ENCODE data around the gene HECA.
"Not testable (repeated sequence)": the region's sequence is repeated elsewhere in the genome, so short reads cannot be mapped to it uniquely, and the experiment has no call there.

HECA gene

DNA sequence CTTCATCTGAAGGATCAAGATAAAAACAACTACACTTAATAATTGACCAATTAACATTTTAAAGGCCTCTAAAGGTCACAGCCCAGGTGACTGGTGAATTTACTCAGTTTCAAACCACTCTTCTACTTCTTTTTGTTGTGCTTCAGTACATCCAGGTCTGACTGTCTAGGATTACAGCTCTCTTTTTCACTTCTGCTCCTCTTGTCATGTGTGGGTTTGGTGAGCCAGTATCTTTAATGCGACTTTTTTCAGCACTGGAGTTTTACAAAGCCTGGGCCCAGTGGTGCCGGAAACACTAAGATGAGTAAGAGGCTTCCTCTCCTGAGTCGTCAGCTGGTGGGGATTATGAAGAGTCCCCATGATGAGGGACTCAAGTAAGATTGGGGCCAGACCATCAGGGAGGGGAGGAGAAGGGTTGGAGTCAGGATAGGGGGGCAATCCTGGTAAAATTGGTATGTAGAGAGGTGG is 27.0 kb downstream of the HECA start:
- DNase-seq: no peak

DNA sequence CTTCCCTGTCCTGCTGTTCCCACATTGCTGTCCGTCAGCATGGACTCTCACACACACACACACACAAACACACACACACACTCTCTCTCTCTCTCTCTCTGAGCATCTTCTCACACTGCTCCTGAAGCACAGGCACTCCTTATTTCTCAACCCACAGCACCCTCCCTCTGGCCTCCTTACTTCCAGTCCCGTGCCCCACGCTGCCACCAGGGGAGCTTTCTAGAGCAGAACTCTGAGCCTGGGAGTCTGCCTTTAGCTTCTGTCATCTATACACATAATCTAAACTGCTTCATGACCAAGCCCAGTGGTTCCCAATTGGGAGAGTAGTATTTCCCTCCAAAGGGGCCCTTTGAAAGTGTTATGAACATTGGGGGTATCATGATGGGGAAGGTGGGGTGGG is 29.1 kb downstream of the HECA start:
- DNase-seq: no peak

DNA sequence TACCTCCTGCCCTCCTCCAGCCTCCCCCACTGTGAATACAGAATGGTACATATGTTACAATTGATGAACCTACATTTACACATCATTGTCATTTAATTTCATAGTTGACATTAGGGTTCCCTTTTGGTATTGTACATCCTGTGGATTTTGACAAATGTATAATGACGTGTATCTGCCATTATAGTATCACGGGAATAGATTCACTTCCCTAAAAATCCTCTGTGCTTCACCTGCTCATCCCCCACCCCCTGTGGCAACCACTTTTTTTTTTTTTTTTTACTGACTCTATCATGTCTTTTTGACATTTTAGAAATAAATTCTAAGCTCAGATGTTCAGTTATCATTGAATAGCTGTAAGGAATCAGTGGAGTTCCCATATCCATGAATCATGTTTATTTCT is 30.4 kb downstream of the HECA start:
- no peak for DNase-seq

GRCh38 chr6:139166238-139166955 is 31.5 kb downstream of the HECA start:
- no peak for DNase-seq

- DNase-seq: no peak
Observed at GRCh38 chr6:139166956-139167313, 32.1 kb downstream of the HECA start.

DNA sequence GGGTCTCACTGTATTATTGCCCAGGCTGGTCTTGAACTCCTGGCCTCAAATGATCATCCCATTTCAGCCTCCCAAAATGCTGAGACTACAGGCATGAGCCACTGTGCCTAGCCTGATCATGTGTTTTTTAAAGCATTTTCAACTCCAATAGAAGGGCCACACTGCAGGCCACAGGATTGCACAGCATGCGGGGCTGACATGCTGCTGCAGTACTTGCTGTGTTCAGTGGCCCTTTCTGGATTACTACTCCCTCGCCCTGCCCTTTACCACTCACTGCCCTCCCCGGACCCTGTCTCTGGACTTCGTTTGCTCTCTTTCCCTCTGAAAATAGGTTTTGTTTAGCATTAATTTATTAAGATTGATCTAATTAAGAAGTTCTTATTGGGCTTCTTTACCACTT is 37.3 kb downstream of the HECA start:
- DNase-seq: no peak

GRCh38 chr6:139172567-139172966 is 37.7 kb downstream of the HECA start:
- DNase-seq: no peak

GRCh38 chr6:139173172-139173571 is 38.3 kb downstream of the HECA start:
- DNase-seq: no peak

DNA sequence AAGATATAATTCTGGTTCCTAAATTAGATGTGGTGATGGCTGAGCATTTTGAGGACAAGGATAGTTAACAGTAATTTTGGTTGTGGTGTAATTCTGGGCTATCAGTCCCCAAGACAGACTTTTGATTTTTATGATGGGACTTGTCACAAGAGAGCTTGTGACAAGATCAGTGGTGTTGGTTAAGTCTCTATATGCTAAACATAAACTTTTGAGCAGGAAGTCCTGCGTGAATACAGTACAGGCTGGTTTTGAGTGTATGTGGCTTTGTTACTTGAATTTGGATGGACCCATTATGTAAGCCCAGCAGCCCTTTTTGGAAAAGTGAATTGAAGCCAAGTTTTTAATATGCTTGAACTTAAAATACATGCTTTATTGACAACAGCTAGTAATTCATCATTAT is 38.9 kb downstream of the HECA start:
- no peak for DNase-seq

DNA sequence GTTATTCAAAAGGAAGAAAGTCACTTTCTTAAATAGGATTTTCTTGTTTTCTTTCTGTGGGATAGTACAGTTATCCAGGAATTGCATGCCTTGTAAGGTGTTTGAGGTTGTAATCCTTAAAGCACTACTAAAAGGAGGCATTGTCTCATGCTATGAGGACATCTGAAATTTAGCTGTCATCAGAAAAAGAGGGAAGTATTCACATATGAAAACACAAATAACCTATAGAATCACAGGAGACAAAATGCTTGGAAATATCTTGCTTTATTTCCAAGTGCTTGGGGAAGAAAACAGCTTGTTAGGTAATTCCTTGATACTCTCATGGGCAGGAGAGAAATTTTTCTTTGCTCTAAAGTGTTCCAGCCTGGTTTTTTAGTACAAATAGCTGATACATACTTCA is 40.1 kb downstream of the HECA start:
- no peak for DNase-seq

DNA sequence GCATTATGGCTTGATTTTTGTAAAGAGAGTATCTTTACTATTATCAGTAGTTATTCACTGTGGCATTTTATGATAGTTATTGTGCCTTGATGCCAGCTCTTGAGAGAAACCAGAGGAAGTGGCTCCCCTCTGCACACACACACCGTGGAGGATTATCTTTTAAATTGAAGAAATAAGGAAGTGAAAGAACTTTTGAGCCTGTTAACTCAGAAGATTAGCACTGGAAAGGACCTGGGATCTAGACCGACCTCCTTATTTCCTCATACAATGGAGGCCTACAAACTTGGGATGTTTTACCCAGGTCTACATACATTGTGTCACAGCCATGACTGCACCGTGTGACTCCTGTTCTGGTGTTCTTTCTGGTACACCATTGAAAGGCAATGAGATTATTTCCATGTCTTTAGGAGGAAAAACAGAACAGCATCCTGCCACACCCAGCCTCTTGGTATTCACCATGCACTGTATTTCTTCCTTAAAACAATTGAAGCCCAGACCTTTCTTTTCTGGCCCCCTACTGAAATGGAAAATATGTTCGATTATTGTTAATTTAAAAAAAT is 40.6 kb downstream of the HECA start:
- DNase-seq: no peak

DNA sequence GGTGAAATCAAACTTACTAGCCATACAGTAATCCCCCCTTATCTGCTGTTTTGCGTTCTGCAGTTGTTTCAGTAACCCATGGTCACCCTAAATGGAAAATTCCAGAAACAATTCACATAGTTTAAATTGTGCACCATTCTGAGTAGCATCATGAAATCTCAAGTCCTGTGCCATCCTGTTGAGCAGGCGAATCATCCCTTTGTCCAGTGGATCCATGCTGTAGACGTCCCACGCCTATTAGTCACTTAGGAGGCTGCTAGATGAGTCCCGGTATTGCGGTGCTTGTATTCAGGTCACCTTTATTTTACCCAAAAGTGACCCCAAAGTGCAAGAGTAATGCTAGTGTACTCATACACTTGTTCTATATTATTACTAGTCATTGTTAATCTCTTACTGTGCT is 46.4 kb downstream of the HECA start:
- no peak for DNase-seq

DNA sequence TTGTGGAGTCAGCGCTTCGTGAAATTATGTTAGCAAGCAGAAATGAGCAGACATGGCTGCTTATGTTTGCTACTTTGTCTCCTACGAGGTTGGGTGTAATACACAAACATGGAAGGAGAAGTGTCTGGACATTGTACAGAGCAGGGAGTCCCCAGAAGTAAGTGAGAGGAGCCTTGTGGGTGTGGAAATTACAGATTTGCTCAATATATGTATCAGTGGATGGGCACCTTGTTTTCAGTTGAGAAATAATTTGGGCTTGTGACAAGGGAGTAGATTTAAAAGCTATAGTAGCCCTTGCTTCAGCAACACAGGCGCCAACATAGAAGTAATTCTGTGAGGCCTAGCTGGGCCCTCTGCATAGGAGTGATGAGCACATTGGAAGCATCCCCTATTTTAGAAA is 49.2 kb downstream of the HECA start:
- DNase-seq: no peak

DNA sequence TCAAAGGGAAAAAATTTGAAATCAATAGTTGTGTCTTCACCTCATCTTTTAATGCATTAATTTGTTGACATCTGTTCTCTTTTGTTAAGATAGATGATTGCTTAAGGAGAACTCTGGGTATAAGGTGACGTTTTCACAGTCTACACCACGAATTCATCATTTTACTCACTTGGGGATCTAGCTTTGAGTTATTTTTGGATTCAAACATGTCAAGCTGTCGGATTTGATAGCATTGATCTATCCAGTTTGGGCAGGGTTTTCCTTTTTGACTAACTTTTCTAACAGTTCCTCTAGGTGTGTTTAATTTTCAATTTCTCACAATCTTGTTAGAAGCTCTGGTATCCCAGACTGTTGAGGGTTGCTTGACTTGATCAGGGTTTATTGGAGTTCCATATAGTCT is 49.6 kb downstream of the HECA start:
- DNase-seq: no peak

GRCh38 chr6:139186242-139186641 is 51.4 kb downstream of the HECA start:
- DNase-seq: no peak

- no peak for DNase-seq
Observed at GRCh38 chr6:139186692-139187091, 51.8 kb downstream of the HECA start.

DNA sequence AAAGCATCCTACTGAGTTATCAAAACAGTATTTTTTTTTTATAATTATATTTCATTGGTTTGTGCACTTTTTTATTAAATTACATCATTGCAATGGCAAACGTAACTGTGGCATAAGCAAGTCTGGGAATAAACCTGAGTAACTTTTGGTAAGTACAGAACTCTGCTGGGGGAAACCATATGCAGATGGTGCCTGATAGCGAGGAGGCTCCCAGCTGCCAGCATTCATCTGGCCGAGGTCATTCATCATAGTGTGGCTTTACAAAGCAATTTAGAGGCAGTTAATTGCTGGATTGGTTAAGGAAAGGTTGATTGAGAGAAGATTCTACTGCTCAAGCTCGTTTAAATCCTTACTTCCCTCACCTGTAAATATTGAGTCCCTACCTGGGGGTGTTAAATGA is 52.6 kb downstream of the HECA start:
- no peak for DNase-seq

- no peak for DNase-seq
Observed at GRCh38 chr6:139189665-139190064, 54.8 kb downstream of the HECA start.

GRCh38 chr6:139194740-139195139 is 59.9 kb downstream of the HECA start:
- no peak for DNase-seq

DNA sequence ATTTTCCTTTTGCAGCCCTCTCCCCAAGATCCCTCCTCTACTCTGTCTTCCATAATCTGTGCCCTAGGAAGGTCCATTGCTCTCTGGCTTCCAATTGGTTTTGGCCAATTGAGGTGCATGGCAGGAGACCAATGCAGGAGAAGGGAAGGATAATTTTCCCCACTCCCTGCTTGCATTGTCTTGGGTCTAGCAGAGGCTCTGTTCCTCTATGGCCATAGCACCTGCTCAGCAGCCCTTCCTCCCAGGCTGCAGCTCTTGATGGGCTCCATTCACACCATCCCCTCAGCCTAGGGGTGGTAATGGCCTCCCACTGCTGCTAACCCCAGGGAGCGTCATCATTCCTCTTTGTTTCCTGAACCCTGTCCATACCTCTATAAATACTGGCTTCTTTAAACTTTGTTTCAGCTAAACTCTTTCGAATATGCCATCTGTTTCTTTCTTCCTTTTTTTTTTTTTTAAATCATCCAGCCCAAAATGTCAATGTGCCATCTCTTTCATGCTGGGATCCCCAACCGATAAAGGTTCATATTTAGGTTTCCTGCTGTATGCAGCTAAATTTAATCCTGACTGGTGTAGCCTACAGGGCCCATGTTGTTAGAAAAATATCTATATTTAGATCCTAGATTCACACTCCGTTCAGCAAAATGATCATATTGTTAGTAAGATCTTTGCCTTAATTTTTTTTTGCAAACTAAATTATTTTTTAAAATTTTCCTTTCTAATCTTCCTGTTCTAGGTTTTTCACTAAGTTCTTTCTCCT is 63.8 kb downstream of the HECA start:
- DNase-seq: no peak

DNA sequence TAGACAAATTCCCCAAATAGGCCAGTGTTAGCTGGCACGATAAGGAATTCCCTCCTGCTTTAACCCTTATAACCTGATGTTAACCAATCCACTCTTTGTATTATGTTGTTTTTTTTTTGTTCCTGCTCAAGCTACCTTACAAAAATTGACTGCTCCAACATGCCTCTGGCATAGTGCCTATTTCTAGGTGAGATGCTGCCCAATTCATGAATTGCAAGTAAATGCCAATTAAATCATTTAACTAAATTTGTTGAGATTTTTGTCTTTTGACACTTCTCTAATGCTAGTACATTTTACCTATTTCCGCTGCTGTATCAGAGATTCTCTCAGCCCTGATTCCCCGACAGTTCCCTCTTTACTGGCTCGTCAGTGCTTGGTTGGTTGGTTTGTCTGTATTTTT is 66.5 kb downstream of the HECA start:
- DNase-seq: no peak

- no peak for DNase-seq
Observed at GRCh38 chr6:139204978-139205377, 70.1 kb downstream of the HECA start.

- DNase-seq: no peak
Observed at GRCh38 chr6:139205843-139206242, 71.0 kb downstream of the HECA start.

DNA sequence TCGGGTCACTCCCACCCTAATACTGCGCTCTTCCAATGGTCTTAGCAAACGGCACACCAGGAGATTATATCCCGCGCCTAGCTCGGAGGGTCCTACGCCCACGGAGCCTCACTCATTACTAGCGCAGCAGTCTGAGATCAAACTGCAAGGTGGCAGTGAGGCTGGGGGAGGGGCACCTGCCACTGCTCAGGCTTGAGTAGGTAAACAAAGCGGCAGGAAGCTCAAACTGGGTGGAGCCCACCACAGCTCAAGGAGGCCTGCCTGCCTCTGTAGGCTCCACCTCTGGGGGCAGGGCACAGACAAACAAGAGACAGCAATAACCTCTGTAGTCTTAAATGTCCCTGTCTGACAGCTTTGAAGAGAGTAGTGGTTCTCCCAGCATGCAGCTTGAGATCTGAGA is 75.9 kb downstream of the HECA start:
- DNase-seq: not testable (repeated sequence)
